Activated T-cell treated with anti-CD3 and anti-CD28 coated beads for 24 hours (primary cell): Measurements from ENCODE around the gene RPL4.
"Not testable (repeated sequence)": the region's sequence is repeated elsewhere in the genome, so short reads cannot be mapped to it uniquely, and the experiment has no call there.

Experiments used
- DNase-seq: peaks from one replicate; pipeline ENCODE4 v3.0.0-alpha.2; 2020; ENCODE audit warnings: low read depth

The RPL4 gene

GRCh38 chr15:66504563-66505429, at the start of gene RPL4, which contains the start of gene ZWILCH:
RPL4 (minus strand) TSS chr15:66504855; CDS start chr15:66504790, 65 bp downstream.
ZWILCH (plus strand) TSS chr15:66505326; CDS start chr15:66505339, 13 bp downstream.
- peak; percentile 77 for DNase-seq

GRCh38 chr15:66545255-66545654, 40.6 kb upstream of the RPL4 start:
- DNase-seq: no peak

- DNase-seq: no peak
Observed at GRCh38 chr15:66542896-66543295, 38.2 kb upstream of the RPL4 start.

GRCh38 chr15:66535056-66535455, 30.4 kb upstream of the RPL4 start:
- no peak for DNase-seq

GRCh38 chr15:66524838-66525237, 20.2 kb upstream of the RPL4 start:
- no peak for DNase-seq

- no peak for DNase-seq
Observed at GRCh38 chr15:66523926-66524325, 19.3 kb upstream of the RPL4 start.

- DNase-seq: no peak
Observed at GRCh38 chr15:66515901-66516322, 11.3 kb upstream of the RPL4 start.

GRCh38 chr15:66514586-66514985, 9.9 kb upstream of the RPL4 start:
- DNase-seq: no peak

GRCh38 chr15:66508293-66508883, 3.7 kb upstream of the RPL4 start:
- no peak for DNase-seq

- no peak for DNase-seq
Observed at GRCh38 chr15:66505818-66506217, 1.2 kb upstream of the RPL4 start.

- no peak for DNase-seq
Observed at GRCh38 chr15:66505430-66505811, 766 bp upstream of the RPL4 start.

- DNase-seq: no peak
Observed at GRCh38 chr15:66503780-66504562, 684 bp downstream of the RPL4 start.

- DNase-seq: not testable (repeated sequence)
Observed at GRCh38 chr15:66503041-66503648, 1.5 kb downstream of the RPL4 start.

GRCh38 chr15:66502491-66502890, 2.2 kb downstream of the RPL4 start:
- DNase-seq: no peak

GRCh38 chr15:66500346-66500745, 4.3 kb downstream of the RPL4 start:
- not testable (repeated sequence) for DNase-seq

GRCh38 chr15:66498501-66499386, 5.9 kb downstream of the RPL4 start:
- no peak for DNase-seq

GRCh38 chr15:66497502-66498455, 6.9 kb downstream of the RPL4 start, which contains the start of gene SNAPC5:
SNAPC5 (minus strand) TSS chr15:66497762; CDS start chr15:66497731, 31 bp downstream.
- peak; percentile 98 for DNase-seq

- DNase-seq: no peak
Observed at GRCh38 chr15:66496951-66497501, 7.6 kb downstream of the RPL4 start.

GRCh38 chr15:66494262-66494661, 10.4 kb downstream of the RPL4 start:
- no peak for DNase-seq
